ENCODE results near the gene DCUN1D2. TPM values are rescaled to one million over a fixed set of nuclear protein-coding genes. Genes with fewer than 3 reads are reported as not detected.

The DCUN1D2 gene
- total and polyA plus RNA-seq, 10 donors = 6.3 to 33.1 (median 24.4) TPM

- WGBS, 5 donors = 69 to 81% (median 76%) methylated on average over 21 of the region's 21 CpGs
- no peak for DNase-seq
Observed at GRCh38 chr13:113518076-113518803, 27.7 kb upstream of the DCUN1D2 start.

GRCh38 chr13:113514847-113515246 is 24.3 kb upstream of the DCUN1D2 start:
- intact Hi-C loops (cut with DNase I; ENCODE audit: low total_unique reads) = no loop called here
- 92 to 98% (median 95%) methylated on average over 5 of the region's 5 CpGs for WGBS, 5 donors
- Histone ChIP-seq H3K36me3 (peaks cover 0 to 81% (median 29%) of the 10 kb centered on the region in 6 donors), H3K9me3 (no peaks in the 10 kb centered on the region), H3K27ac (no peak overlapping the region), H3K4me3 (no peak overlapping the region), H3K27me3 (replicated peaks in 1 of 7) (no peaks in the 10 kb centered on the region), H3K4me1 (peaks cover 0 to 11% (median 0%) of the 10 kb centered on the region in 6 donors)
- TF ChIP-seq POLR2A (IDR thresholded peaks at IDR 0.05) = no peak
- no peak for TF ChIP-seq CTCF (IDR thresholded peaks at IDR 0.05 in 8 of 11, conservative IDR thresholded peaks at IDR 0.05 in 3 of 11)
- TF ChIP-seq POLR2AphosphoS5 (IDR thresholded peaks at IDR 0.05) = no peak
- no peak for DNase-seq

More at GRCh38 chr13:113518076-113518803, 27.7 kb upstream of the DCUN1D2 start:
- Histone ChIP-seq H3K27me3 (replicated peaks in 1 of 7) (no peaks in the 10 kb centered on the region), H3K9me3 (no peaks in the 10 kb centered on the region), H3K4me1 (peaks cover 0 to 10% (median 0%) of the 10 kb centered on the region in 6 donors), H3K27ac (no peak overlapping the region), H3K36me3 (peaks cover 0 to 81% (median 21%) of the 10 kb centered on the region in 6 donors), H3K4me3 (no peak overlapping the region)
- intact Hi-C loops (cut with DNase I; ENCODE audit: low total_unique reads) = no loop called here
- no peak for TF ChIP-seq POLR2AphosphoS5 (IDR thresholded peaks at IDR 0.05)
- TF ChIP-seq CTCF (IDR thresholded peaks at IDR 0.05 in 8 of 11, conservative IDR thresholded peaks at IDR 0.05 in 3 of 11) = no peak
- no peak for TF ChIP-seq POLR2A (IDR thresholded peaks at IDR 0.05)

GRCh38 chr13:113513761-113514160 is 23.2 kb upstream of the DCUN1D2 start:
- Histone ChIP-seq H3K36me3 (peaks cover 0 to 84% (median 29%) of the 10 kb centered on the region in 6 donors), H3K27me3 (replicated peaks in 1 of 7) (no peaks in the 10 kb centered on the region), H3K4me3 (no peak overlapping the region), H3K4me1 (peaks cover 0 to 16% (median 0%) of the 10 kb centered on the region in 6 donors), H3K9me3 (no peaks in the 10 kb centered on the region), H3K27ac (no peak overlapping the region)
- no peak for DNase-seq
- 88 to 96% (median 93%) methylated on average over 8 of the region's 8 CpGs for WGBS, 5 donors
- TF ChIP-seq POLR2AphosphoS5 (IDR thresholded peaks at IDR 0.05) (no peak), CTCF (IDR thresholded peaks at IDR 0.05 in 8 of 11, conservative IDR thresholded peaks at IDR 0.05 in 3 of 11) (no peak), POLR2A (IDR thresholded peaks at IDR 0.05) (no peak)
- intact Hi-C loops (cut with DNase I; ENCODE audit: low total_unique reads) = no loop called here

- Histone ChIP-seq H3K4me1 (peaks cover 0 to 21% (median 2%) of the 10 kb centered on the region in 6 donors), H3K36me3 (peaks cover 0 to 99% (median 27%) of the 10 kb centered on the region in 6 donors), H3K9me3 (no peaks in the 10 kb centered on the region), H3K27ac (no peak overlapping the region), H3K4me3 (no peak overlapping the region), H3K27me3 (replicated peaks in 1 of 7) (no peaks in the 10 kb centered on the region)
- WGBS, 5 donors = 97 to 98% (median 98%) methylated on average over 15 of the region's 15 CpGs
- DNase-seq = no peak
- intact Hi-C loops (cut with DNase I; ENCODE audit: low total_unique reads) = no loop called here
- no peak for TF ChIP-seq POLR2A (IDR thresholded peaks at IDR 0.05)
- TF ChIP-seq CTCF (IDR thresholded peaks at IDR 0.05 in 8 of 11, conservative IDR thresholded peaks at IDR 0.05 in 3 of 11) = no peak
- TF ChIP-seq POLR2AphosphoS5 (IDR thresholded peaks at IDR 0.05) = no peak
Observed at GRCh38 chr13:113511361-113511760, 20.9 kb upstream of the DCUN1D2 start.

Measured in spleen (tissue), 11 donors.